Measurements from ENCODE around the gene CDON. TPM values are rescaled to one million over a fixed set of nuclear protein-coding genes. Genes with fewer than 3 reads are reported as not detected.

CDON gene
- total and polyA plus RNA-seq, 2 of the 13 experiments (the other 11 are each of a cell fraction or from before 2014, with no cell fraction given): 9.6 to 12.8 TPM

DNA sequence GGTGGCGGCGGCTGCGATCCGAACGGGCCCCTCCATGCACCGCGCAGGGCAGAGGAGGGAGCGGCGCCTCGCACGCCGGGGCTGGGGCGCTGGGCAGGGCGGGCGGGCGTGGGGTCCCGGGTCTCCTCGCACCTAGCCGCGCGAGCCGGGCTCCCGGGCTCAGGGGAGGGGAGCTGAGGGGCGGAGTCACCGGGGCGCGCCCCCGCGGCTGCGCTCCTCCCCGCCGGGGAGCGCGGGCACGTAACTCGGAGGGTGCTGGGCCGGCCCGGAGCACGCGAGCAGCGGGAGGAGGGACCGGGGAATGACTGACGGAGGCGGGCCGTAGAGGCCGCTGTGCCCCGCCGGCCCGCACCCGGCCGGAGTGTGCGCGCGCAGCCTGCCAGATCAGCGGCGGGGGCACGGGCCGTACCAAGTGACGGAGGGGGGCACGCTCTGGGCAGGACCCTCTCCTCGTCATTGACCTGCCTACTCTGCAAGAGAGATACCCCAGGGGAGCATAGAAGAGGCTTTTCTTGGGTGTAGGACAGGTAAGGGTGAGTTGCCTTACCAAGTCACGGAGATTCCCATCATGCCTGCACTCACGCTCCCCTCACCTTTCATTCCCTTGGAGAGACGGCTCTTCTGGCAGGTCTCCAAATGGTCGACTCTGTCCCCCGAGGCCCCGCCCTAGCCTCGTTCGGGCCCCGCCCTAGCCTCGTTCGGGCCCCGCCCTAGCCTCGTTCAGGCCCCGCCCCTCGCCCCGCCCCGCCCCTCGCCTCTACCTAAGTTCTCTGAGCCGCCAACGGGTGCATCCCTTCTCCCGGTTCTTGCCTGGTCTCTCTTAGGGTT lies at the start of gene CDON (continued):
- TF ChIP-seq, protein P1, sequence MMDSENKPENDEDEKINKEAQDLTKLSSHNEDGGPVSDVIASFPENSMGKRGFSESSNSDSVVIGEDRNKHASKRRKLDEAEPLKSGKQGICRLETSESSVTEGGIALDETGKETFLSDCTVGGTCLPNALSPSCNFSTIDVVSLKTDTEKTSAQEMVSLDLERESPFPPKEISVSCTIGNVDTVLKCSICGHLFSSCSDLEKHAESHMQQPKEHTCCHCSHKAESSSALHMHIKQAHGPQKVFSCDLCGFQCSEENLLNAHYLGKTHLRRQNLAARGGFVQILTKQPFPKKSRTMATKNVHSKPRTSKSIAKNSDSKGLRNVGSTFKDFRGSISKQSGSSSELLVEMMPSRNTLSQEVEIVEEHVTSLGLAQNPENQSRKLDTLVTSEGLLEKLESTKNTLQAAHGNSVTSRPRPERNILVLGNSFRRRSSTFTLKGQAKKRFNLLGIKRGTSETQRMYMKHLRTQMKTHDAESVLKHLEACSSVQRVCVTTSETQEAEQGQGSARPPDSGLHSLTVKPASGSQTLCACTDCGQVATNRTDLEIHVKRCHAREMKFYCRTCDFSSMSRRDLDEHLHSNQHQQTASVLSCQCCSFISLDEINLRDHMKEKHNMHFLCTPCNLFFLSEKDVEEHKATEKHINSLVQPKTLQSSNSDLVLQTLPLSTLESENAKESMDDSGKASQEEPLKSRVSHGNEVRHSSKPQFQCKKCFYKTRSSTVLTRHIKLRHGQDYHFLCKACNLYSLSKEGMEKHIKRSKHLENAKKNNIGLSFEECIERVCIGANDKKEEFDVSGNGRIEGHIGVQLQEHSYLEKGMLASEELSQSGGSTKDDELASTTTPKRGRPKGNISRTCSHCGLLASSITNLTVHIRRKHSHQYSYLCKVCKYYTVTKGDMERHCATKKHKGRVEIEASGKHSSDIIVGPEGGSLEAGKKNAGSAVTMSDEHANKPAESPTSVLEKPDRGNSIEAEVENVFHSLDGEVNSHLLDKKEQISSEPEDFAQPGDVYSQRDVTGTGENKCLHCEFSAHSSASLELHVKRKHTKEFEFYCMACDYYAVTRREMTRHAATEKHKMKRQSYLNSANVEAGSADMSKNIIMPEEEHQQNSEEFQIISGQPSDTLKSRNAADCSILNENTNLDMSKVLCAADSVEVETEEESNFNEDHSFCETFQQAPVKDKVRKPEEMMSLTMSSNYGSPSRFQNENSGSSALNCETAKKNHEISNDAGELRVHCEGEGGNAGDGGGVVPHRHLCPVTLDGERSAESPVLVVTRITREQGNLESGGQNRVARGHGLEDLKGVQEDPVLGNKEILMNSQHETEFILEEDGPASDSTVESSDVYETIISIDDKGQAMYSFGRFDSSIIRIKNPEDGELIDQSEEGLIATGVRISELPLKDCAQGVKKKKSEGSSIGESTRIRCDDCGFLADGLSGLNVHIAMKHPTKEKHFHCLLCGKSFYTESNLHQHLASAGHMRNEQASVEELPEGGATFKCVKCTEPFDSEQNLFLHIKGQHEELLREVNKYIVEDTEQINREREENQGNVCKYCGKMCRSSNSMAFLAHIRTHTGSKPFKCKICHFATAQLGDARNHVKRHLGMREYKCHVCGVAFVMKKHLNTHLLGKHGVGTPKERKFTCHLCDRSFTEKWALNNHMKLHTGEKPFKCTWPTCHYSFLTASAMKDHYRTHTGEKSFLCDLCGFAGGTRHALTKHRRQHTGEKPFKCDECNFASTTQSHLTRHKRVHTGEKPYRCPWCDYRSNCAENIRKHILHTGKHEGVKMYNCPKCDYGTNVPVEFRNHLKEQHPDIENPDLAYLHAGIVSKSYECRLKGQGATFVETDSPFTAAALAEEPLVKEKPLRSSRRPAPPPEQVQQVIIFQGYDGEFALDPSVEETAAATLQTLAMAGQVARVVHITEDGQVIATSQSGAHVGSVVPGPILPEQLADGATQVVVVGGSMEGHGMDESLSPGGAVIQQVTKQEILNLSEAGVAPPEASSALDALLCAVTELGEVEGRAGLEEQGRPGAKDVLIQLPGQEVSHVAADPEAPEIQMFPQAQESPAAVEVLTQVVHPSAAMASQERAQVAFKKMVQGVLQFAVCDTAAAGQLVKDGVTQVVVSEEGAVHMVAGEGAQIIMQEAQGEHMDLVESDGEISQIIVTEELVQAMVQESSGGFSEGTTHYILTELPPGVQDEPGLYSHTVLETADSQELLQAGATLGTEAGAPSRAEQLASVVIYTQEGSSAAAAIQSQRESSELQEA (CRISPR knock-in tag; IDR thresholded peaks at IDR 0.05; ENCODE audit: not compliant biosample characterization): no peak
- TF ChIP-seq, protein P2, sequence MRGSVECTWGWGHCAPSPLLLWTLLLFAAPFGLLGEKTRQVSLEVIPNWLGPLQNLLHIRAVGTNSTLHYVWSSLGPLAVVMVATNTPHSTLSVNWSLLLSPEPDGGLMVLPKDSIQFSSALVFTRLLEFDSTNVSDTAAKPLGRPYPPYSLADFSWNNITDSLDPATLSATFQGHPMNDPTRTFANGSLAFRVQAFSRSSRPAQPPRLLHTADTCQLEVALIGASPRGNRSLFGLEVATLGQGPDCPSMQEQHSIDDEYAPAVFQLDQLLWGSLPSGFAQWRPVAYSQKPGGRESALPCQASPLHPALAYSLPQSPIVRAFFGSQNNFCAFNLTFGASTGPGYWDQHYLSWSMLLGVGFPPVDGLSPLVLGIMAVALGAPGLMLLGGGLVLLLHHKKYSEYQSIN (CRISPR knock-in tag; IDR thresholded peaks at IDR 0.05; ENCODE audit: borderline replicate concordance): no peak
- TF ChIP-seq MIER3 (CRISPR knock-in tag; IDR thresholded peaks at IDR 0.05; ENCODE audit: borderline replicate concordance) (no peak; the same call in 1 of the 2 replicates), ZNF567 (CRISPR knock-in tag; IDR thresholded peaks at IDR 0.05; ENCODE audit: borderline replicate concordance) (0 out of 2 replicates have a peak, but pooled peaks have one; percentile 23), GABPA (IDR thresholded peaks at IDR 0.05; ENCODE audit: low read depth, low read length) (no peak), GABPA (CRISPR knock-in tag; IDR thresholded peaks at IDR 0.05; ENCODE audit: low read depth) (no peak), NCOR1 (IDR thresholded peaks at IDR 0.05; ENCODE audit: borderline replicate concordance, low read length) (no peak; the same call in 1 of the 2 replicates), ZNF766 (CRISPR knock-in tag; IDR thresholded peaks at IDR 0.05; ENCODE audit: borderline replicate concordance) (no peak), ZNF333 (CRISPR knock-in tag; IDR thresholded peaks at IDR 0.05; ENCODE audit: borderline replicate concordance) (no peak), ZNF143 (CRISPR knock-in tag; IDR thresholded peaks at IDR 0.05) (peak; percentile 40; the same call in 1 of the 2 replicates), ZNF460 (CRISPR knock-in tag; IDR thresholded peaks at IDR 0.05; ENCODE audit: borderline replicate concordance) (no peak), GZF1 (CRISPR knock-in tag; IDR thresholded peaks at IDR 0.05) (no peak), ERF (CRISPR knock-in tag; IDR thresholded peaks at IDR 0.05) (peak; percentile 79), ATF7 (IDR thresholded peaks at IDR 0.05) (peak; percentile 91), ATF7 (CRISPR knock-in tag; IDR thresholded peaks at IDR 0.05) (no peak), MXD4 (CRISPR knock-in tag; IDR thresholded peaks at IDR 0.05) (peak; percentile 22; the same call in 1 of the 2 replicates)
- TF ChIP-seq, protein P3, sequence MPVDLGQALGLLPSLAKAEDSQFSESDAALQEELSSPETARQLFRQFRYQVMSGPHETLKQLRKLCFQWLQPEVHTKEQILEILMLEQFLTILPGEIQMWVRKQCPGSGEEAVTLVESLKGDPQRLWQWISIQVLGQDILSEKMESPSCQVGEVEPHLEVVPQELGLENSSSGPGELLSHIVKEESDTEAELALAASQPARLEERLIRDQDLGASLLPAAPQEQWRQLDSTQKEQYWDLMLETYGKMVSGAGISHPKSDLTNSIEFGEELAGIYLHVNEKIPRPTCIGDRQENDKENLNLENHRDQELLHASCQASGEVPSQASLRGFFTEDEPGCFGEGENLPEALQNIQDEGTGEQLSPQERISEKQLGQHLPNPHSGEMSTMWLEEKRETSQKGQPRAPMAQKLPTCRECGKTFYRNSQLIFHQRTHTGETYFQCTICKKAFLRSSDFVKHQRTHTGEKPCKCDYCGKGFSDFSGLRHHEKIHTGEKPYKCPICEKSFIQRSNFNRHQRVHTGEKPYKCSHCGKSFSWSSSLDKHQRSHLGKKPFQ (CRISPR knock-in tag; IDR thresholded peaks at IDR 0.05; ENCODE audit: insufficient replicate concordance): no peak

Measured in HepG2 (cell line).